HG03097 (cell line): ENCODE measurements around the gene DNAI1.
A peak's percentile ranks its signal among the peaks of the same experiment; 100 is the strongest.
"Not testable (repeated sequence)": the region's sequence is repeated elsewhere in the genome, so short reads cannot be mapped to it uniquely, and the experiment has no call there.

Experiments used
- ATAC-seq: cut with Tn5 transposase; IDR thresholded peaks from one replicate; pipeline ENCODE4 v1.9.1; 2021; ENCODE audit not compliant: unreplicated experiment, low FRiP score

DNAI1 gene

DNA sequence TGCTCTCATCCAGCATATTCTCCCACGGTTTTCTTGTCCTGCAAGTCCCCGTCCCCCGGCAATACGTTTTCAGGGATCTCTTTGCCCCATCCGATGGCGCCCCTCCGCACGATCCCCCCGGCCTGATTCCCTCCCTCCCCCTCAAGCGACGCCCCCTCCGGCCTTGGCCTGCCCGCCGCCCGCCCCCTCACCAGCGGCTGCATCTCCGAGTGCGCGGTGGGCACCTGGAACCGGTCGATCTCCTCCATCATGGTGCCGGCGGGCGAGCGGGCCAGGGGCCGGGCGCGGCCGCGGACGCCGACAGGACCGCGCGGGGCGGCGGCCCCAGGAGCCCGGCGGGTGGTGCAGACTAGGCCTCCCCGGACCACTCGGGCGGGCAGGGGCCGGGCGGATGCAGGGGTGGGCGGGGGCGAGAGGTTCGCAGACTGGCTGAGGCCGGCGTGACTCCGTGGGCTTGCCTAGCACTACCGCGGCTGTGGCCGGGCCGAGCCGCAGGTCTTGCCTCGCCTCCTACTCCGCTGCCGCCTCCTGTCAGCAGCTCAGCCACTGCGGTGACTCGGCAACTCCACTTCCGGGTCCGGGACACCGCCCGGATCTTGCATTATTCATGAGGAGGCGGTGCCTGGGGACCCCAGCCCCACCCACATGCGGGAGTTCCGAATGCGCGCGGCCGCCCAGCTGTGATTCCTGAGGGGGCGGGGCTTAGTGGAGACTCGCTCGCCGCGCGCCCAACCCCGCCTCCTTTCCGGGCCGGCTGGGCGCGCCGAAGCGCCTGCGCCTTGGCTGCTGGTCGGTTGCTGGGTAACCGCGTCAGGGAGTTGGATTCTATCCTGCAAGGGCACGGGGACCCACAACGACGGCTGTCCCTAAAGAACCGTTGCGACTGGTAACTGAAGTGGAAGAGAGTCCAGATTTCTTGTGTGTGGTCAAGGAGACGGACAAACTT, at the start of gene DNAI1, which contains the start of gene FAM219A:
DNAI1 (plus strand) TSS at position 793 of the 946 bp plus-strand sequence. CDS start 201 bp downstream, outside the sequence.
FAM219A (minus strand) TSS at position 558 of the 946 bp plus-strand sequence; CDS start at position 251, 307 bp downstream.
- peak; percentile 94 for ATAC-seq

DNA sequence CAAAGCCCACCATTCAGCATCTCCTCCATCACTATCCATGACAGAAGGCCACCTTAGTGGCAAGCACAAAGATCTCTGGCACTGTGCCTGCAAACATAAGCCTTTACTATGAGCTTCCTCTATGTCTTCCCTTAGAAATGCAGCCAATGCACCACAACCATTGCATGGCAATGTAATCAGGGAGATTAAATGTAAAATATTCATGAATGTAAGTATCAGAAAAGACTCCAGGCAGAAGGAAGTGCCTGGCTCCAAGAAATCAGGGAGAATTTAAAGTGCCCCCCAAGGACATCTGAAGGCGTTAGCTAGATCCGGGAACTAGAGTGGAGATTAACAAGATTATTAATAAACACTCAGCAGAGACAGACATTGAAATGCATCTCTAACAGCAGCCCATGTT, 49.5 kb upstream of the DNAI1 start:
- no peak for ATAC-seq

DNA sequence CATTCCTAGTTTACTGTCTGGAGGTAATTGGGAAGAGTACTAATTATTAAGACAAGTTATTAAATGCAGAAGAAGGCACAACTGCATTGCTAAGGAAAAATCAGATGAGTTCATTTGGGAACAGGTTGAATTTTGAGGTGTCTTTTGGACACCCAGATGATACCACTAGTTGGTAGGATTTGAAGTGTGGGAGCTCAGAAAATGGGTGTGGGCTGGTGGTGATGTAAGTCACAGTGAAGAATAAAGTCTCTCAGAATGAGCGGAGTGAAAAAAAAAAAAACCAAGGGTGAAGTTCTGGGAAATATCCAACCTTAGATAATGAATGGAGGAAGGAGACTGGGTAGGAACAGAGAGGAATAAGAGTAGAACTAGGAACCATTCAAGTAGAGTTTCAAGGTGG, 46.3 kb upstream of the DNAI1 start:
- no peak for ATAC-seq

DNA sequence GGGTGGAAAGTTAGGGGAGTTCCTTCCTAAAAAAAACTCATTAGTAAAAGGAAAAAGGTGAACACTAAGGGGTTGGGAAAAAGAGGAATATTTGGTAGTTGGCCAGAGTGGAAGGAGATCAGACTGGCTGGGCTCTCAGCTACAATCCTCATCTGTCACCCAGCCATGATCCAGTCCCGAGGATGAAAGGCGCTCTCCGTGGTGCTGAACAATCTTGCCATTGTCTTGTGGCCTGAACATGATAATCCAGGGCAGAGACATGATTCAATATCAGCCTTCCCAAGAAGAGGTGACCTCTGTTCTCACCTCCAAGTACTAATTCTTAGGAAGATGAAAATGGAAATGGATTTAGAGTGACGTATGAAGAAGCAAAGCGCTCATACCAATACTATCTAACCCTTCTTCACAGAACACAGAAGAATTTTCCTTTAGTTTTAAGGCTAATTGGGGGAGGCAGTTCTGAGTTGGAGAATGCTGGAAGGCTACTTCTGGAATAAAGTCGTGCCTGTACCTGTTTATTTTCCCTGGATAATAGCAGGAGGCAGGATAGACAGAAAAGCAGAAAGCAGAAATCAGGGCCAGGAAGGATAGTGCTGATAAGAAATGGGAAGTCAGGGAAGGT, 45.3 kb upstream of the DNAI1 start:
- no peak for ATAC-seq

DNA sequence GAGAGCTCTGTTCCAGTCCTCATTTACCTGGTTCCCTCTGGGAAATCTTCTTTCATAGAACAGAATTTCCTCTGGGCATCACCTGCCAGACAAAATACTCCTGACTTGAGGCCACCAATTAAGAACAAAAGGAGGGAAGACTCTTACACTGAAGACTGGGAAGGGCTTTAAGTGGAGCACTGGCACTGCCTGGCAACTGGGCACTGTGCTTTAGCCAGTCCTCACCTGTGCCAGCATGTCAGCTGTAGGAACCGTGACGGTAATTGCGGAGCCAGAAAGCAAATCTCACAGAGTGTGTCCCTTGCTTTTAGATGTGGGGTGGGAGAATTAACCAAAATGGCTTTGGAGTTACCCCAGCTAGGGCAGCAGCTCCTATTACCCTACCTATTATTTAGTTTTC, 40.9 kb upstream of the DNAI1 start:
- no peak for ATAC-seq

DNA sequence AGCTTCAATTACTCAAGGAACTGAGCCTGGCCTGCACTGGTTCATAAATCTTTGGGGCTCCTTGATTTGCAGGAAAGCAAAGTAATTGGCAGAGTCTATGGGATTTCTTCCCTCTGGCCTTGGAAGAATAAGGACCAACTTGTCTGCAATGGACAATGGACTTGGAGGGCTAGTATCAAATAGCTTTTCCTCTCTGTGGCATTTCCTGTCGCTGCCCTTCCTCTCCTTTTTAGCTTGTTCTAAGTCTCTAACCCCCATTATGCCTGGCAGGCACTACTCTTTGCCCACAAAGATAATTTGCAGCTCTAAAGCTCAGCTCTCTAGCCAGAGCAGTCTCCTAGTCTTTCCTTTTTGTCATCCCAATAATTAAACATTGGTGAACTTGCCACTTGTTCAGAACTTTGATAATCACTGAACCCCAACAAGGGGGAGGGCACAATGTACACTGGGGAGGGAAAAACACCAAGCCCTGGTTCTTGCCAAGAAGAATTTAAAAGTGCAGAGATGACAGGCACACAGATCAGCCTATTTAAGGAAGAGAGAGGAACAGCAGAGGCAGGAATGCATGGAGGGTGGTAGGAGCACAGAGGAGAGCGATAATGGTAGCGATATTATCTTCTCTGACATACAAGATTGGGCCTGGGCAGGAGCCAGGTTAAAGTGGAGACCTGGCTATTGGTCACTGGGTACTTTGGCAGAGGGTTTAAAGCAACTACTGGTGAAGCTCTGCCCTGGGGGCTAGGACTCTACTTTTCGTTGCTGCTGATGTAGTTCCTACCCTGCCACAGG, 38.7 kb upstream of the DNAI1 start:
- no peak for ATAC-seq

DNA sequence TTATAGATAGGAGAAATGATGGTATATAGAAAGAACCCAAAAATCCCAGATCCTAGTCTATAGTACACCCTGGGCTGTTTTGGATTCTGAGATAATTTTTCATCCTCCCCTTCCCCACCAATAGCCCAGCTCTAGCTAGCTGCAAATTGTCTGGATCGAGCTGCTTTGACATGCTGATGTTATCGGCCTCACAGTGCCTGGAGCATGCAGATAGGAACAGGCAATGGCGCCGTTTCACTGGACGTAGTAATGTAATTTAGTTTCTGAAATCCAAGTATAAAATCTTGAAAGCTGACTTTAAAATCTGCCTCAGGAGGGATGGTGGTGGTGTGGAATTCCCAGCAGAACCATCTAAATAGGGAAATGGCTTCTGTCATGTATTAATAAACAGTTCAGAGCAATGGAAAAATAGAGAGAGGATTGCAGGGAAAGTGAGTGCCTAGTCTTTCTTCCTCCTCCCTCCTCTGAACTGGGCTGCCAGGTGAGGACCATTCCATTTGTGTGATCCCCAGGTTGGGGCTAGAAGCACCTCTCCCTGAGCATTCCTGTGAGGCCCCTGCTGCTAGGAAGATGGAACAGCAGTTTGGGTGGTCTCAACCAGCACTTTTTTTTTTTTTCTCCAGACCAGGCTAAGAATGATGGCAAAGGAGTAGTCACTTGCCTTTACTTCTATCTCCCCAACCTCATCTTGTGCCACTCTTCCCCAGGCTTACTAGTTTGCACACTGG, 32.1 kb upstream of the DNAI1 start:
- ATAC-seq = no peak

DNA sequence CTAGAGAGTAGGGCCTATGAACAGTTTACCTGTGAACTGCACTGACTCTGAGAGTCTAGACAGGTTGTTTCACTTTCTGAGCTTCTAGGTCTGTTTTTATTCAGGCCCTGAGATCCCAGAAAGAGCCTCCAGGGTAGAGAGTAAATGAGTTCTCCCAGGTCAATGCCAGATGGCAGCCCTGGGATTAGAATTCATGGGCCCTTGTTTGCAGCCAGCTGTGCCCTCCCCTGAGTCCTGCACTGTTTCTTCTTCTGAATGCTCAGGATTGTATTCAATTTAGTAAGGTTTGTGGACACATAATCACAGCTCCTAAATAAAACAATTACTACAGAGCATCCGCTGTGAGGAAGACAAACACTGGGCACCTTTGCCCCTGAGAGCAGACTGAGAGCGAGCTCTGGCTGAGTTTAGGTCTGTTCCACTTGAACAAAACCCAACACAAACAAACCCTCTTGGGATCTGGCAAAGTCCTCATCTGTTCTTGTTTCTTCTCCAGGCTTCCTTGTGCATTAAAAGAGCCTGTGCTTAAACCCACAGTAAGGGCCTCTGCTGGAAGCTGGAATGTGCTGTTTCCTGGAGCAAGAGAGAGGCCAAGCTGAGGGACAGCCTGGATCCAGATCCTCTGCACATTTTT, 30.2 kb upstream of the DNAI1 start:
- ATAC-seq = no peak

DNA sequence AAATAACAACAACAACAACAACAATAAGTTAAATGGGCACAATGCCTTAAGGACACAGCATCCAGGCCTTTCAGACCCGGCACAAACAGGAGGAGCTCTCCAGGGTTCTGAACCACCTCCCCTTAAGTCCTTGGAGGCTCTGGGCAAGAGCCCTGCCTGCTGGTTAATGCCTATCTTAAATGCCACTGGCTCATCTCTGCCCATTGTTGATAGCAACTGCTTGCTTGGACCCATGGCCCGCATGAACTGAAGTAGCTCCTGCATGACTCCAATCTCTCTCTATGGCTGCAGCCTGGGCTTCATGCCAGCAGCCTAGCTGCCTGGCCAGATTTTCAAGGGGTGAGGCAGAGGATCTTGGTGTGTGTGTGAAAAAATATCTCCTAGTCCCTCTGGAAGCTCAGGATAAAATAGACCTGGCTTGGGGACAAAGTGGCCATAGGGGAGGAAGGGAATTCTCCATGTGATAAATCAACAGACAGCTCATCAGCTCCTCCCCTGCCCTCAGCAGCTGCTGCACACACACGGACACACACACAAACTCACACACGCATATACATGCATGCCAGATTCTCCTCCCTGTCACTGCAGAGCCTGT, 27.7 kb upstream of the DNAI1 start:
- no peak for ATAC-seq

DNA sequence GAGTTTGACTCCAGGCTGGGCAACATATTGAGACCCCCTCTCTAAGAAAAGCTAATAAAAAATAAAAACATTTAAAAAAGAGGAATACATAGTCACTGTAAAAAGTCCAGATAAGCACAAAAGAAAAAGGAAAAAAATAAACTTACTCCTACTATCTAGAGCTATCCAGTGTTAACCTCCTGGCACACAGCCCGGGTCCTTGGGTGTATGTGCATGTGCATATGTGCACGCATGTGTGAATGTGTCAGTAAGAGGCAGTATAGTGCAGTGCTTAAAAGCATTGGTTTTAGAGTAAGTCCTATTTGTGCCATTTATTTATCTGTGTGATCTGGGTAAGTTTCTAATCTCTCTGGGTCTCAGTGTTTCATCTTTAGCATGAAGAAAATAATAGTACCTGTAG, 26.9 kb upstream of the DNAI1 start:
- no peak for ATAC-seq

DNA sequence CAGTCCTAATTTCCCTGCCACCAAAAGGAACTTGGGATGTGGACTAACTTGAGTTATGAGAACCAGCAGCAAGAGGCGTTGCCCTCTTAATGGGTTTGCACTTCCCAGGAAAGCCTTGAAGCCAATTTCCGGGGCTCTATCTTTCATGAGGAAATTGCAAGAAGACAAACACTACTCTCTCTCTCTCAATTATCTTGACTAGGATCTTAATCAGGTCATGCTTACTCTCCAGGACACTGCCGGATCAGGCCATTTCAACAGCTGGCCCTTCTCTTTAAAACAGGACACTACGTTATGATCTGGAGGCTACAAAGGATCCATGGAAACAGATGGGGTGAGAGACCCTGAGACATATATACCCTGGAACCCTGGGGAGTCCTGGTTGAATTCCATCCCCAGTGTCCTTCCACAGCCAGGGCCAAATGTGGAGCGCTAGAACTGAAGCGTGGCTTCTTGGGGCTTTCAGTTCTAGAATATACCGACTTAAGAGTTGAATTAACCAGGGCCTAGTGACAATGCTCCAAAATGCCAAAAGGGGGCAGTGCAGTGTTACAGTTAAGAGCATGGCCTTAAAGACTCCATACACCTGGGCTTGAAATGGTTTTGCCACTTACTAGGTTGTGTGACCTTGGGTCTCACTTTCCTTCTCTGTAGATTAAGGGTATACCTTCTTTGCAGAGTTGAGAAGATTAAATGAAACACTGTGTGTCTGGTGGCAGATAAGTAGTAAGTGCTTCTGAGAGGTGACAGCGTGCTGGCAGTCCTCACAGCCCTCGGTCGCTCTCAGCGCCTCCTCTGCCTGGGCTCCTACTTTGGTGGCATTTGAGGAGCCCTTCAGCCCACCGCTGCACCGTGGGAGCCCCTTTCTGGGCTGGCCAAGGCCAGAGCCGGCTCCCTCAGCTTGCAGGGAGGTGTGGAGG, 21.3 kb upstream of the DNAI1 start:
- no peak for ATAC-seq

DNA sequence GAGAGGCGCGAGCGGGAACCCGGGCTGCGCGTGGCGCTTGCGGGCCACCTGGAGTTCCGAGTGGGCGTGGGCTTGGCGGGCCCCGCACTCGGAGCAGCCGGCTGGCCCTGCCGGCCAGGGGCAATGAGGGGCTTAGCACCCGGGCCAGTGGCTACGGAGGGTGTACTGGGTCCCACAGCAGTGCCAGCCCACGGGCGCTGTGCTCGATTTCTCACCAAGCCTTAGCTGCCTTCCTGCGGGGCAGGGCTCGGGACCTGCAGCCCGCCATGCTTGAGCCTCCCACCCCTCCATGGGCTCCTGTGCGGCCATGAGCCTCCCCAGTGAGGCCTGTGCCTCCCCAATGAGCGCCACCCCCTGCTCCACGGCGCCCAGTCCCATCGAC, 20.7 kb upstream of the DNAI1 start:
- ATAC-seq = not testable (repeated sequence)

DNA sequence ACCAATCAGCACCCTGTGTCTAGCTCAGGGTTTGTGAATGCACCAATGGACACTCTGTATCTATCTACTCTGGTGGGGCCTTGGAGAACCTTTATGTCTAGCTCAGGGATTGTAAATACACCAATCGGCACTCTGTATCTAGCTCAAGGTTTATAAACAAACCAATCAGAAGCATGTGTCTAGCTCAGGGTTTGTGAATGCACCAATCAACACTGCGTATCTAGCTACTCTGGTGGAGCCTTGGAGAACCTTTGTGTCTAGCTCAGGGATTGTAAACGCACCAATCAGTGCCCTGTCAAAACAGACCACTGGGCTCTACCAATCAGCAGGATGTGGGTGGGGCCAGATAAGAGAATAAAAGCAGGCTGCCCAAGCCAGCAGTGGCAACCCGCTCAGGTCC, 20.1 kb upstream of the DNAI1 start:
- ATAC-seq = not testable (repeated sequence)

DNA sequence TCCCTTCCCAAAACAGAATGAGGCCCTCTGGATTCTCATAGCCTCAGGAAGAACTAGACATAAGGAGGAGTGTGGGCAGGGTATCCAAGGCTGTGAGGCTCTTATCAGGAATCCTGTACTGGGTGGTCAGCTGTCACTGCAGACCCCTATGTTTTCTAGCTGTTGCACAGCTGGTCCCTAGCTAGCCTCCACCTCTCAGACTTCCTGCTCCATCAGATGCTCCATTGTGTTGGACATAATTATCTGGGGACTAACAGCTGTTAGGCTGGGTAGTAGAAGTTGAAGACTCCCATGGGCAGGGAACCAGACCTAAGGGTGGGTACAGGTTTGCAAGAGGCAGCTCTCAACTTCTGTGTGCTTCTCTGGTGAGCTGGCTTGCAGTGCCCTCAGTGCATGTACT, 18.6 kb upstream of the DNAI1 start:
- ATAC-seq = no peak

DNA sequence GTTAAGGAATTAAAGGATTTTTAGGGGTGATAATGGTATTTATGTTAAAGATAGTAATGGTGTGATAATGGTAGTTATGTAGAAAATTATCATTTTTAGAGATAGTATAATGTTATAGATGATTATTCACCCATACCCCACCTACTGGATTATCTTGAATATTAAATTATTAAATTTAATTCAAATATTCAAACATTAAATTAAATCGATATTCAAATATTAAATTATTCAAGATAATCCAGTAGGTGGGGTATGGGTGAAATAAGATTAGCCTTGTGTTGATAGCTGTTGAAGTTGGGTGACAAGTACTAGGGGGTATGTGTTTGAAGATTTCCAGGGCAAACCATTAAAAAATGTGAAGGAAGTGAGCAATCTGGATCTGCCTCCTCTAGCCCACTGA, 15.8 kb upstream of the DNAI1 start:
- ATAC-seq = no peak

DNA sequence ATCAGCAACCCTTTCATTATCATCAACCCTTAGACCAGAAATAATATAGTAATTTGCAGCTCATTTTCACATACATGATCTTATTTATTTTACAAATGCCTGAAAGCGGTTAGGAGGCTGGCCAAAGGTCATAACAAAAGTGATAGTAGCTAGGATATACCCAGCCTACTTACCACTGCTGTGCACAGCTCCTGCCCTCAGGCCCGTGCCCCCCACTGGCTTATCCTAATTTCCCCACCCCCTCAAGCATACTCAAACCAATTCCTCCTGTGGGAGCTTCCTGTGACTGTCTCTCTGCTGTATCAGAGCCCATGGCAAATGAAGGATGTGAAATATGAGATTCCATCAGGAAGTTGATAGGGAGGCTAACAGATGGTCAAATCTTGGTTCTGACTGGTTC, 15.1 kb upstream of the DNAI1 start:
- no peak for ATAC-seq

DNA sequence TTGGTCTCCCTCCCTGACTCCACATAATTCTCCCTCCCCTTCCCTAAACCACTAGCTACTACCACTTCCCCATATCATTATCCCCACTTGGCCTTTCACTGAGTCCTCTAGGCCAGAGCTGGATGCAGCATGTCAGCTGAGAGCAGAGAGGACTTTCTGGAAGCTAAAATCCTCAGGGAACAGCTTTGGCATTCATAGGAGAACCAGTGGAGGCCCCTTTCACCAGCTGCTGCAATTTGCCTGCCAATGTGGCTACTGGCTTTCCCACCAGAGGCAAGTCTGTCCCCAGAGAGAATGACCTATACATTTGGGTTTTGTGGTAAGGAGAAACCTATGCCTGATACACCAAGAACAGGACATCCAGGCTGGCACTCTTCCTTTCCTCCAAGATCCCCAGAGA, 14.6 kb upstream of the DNAI1 start:
- no peak for ATAC-seq

DNA sequence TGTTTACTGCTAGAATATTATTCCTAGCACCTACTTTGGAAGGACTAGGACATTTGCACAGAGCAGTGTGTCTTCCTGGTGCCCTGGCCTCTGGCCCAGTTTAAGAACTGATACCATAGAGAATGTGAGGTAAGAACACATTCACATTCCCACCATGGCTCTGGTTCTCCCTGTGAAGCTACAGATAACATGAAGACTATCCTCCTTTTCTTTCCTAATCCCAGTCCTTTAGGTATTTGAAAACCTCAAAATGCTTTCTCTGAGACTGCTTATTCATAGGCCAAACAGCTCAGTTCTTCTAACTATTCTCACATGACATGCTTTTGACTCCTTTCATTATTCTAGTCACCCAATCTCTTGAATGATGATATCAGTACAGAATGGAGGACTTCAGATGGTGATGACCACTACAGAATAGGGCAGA, 12.1 kb upstream of the DNAI1 start:
- no peak for ATAC-seq

DNA sequence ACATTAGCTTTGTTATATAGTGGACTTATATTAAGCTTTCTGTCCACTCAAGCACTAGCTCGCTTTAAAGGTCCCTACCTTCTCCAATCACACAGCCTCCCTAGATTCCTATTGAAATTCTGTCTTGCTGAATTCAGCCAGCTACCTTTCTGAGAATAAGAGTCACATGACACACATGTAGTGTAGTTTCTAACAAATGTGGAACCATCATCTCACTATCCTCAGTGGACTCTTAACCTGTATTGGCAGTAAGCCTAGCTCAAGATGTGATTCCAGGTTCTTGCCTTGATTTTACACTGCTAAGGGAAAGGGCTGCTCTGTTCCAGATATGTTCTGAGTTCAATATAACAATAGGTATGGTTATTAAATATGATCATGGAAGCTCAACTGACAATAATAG, 11.7 kb upstream of the DNAI1 start:
- no peak for ATAC-seq
